H1 (cell line): ENCODE measurements around the gene CMKLR1. TPM values are rescaled to one million over a fixed set of nuclear protein-coding genes. Genes with fewer than 3 reads are reported as not detected.

Experiments used
- CHD7 ChIP-seq: fragments of 300-600 bp; sonication (generic); IDR thresholded peaks from 2 replicates; pipeline ENCODE4 v1.7.1; 2012; ENCODE audit warnings: low read length, moderate library complexity, mild to moderate bottlenecking, inconsistent platforms; ENCODE audit not compliant: insufficient replicate concordance
- CTCF ChIP-seq, 3 experiments: IDR thresholded peaks; 1 replicate in 2 of 3; 2 replicates in 1 of 3; pipeline versions ENCODE4 v1.5.1 to v1.6.1; 2011; ENCODE audit warnings: low read length in 3 of 3, mild to moderate bottlenecking in 3 of 3, inconsistent platforms in 2 of 3, low read depth in 1 of 3, moderate library complexity in 1 of 3; ENCODE audit not compliant: insufficient read depth in 1 of 3; ENCODE audit errors: control extremely low read depth in 1 of 3
- polyA plus RNA-seq, 7 experiments: library from polyadenylated mRNA; depleted of rRNA in 3 of 7; stranded (reverse) in 5 of 7; unstranded in 2 of 7; fragments of >200 nt in 5 of 7; fragments of 200-250 nt in 2 of 7; gene quantifications; 1 replicate in 5 of 7; 2 replicates in 1 of 7; 4 replicates in 1 of 7; pipeline versions ENCODE4 v1.2.1 to v1.2.3, GENCODE V29; 2011 to 2013; ENCODE audit warnings: missing spikeins in 2 of 7, mixed read lengths in 2 of 7
- total RNA-seq: library from RNA; stranded (reverse); fragmentation: NEBNext Ultra II Directional; extraction: Animal tissue kit (Norgen Biotek cat#: 25700); gene quantifications from 2 replicates; pipeline ENCODE4 v1.2.1, GENCODE V29; 2021

CMKLR1 gene
- total and polyA plus RNA-seq, 2 of the 8 experiments (the other 6 are each of a cell fraction or from before 2014, with no cell fraction given), result 2.1 to 2.8 TPM

GRCh38 chr12:108373111-108373510 lies 34.0 kb upstream of the CMKLR1 start (continued):
- TF ChIP-seq CTCF (IDR thresholded peaks at IDR 0.05; ENCODE audit: control extremely low read depth in 1 of 3, insufficient read depth in 1 of 3, low read depth in 1 of 3, low read length in 3 of 3) (peak; percentile 43 to 73 (median 65)), CHD7 (no peak)
